WTC11 (cell line): ENCODE results near the gene UPF3B.
"Not testable (repeated sequence)": the region's sequence is repeated elsewhere in the genome, so short reads cannot be mapped to it uniquely, and the experiment has no call there.

ENCODE experiments used
- ATF3 ChIP-seq: sonication (generic); formaldehyde crosslinking; conservative IDR thresholded peaks from 2 replicates; pipeline ENCODE4 v1.8.1; 2022; ENCODE audit warnings: mild to moderate bottlenecking, missing genetic modification reagents
- CBFB ChIP-seq: sonication (generic); formaldehyde crosslinking; IDR thresholded peaks from 2 replicates; pipeline ENCODE4 v1.8.1; 2022; ENCODE audit warnings: mild to moderate bottlenecking, low read depth, missing genetic modification reagents
- CTCF ChIP-seq: fragments of 200-600 bp; IDR thresholded peaks from 2 replicates; pipeline ENCODE4 v1.8.0; 2022; ENCODE audit warnings: antibody characterized with exemption
- ELF4 ChIP-seq: sonication (generic); formaldehyde crosslinking; IDR thresholded peaks from 2 replicates; pipeline ENCODE4 v1.8.1; 2022; ENCODE audit warnings: low read depth, mild to moderate bottlenecking, moderate library complexity, missing genetic modification reagents
- ESRRA ChIP-seq: sonication (generic); formaldehyde crosslinking; IDR thresholded peaks from 2 replicates; pipeline ENCODE4 v1.8.1; 2022; ENCODE audit warnings: mild to moderate bottlenecking, missing genetic modification reagents, borderline replicate concordance
- NFE2L1 ChIP-seq: sonication (generic); formaldehyde crosslinking; IDR thresholded peaks from 2 replicates; pipeline ENCODE4 v1.8.1; 2023; ENCODE audit warnings: missing genetic modification reagents
- NFYB ChIP-seq: sonication (generic); formaldehyde crosslinking; conservative IDR thresholded peaks from 2 replicates; pipeline ENCODE4 v1.8.0; 2022; ENCODE audit warnings: low read depth, missing genetic modification reagents
- NR2C2 ChIP-seq: sonication (generic); formaldehyde crosslinking; IDR thresholded peaks from 2 replicates; pipeline ENCODE4 v1.8.0; 2022; ENCODE audit warnings: mild to moderate bottlenecking, missing genetic modification reagents
- STAT6 ChIP-seq: sonication (generic); formaldehyde crosslinking; conservative IDR thresholded peaks from 2 replicates; pipeline ENCODE4 v1.8.1; 2023; ENCODE audit warnings: mild to moderate bottlenecking, low read depth, missing genetic modification reagents, moderate library complexity
- ZNF671 ChIP-seq: fragments of 250-450 bp; sonication (Bioruptor Pico); IDR thresholded peaks from 2 replicates; pipeline ENCODE4 v1.8.0; 2021; ENCODE audit warnings: mild to moderate bottlenecking

- TF ChIP-seq ESRRA; ZNF671 (CRISPR knock-in tag); ELF4; CTCF; STAT6 (CRISPR knock-in tag); ATF3; NFYB; CBFB (CRISPR knock-in tag); NFE2L1 (CRISPR knock-in tag); NR2C2 (CRISPR knock-in tag): not testable (repeated sequence)
These were observed 37.9 kb upstream of the UPF3B start for GRCh38 chrX:119890626-119891025.
